Osteoblast (primary cell): ENCODE data around the gene STUB1. TPM values are rescaled to one million over a fixed set of nuclear protein-coding genes. Genes with fewer than 3 reads are reported as not detected.
A peak's percentile ranks its signal among the peaks of the same experiment; 100 is the strongest.

Experiments
- DNase-seq: peaks from one replicate; pipeline ENCODE4 v3.0.0; 2011; ENCODE audit warnings: low spot score, mixed read lengths; ENCODE audit not compliant: insufficient read length; ENCODE audit errors: missing footprints
- H2AFZ ChIP-seq: 2 replicates; pipeline ENCODE4 v1.6.0; 2011; ENCODE audit warnings: mild to moderate bottlenecking, low read length
- H3K27ac ChIP-seq: 2 replicates; pipeline ENCODE4 v1.5.1; 2011; ENCODE audit warnings: mild to moderate bottlenecking, low read depth, low read length, moderate library complexity
- H3K27me3 ChIP-seq: 2 replicates; pipeline ENCODE4 v1.6.0; 2012; ENCODE audit warnings: mild to moderate bottlenecking, control low read depth, inconsistent platforms, low read length, moderate library complexity; ENCODE audit not compliant: insufficient read depth
- H3K36me3 ChIP-seq: 2 replicates; pipeline ENCODE4 v1.5.1; 2011; ENCODE audit warnings: mild to moderate bottlenecking, low read length, control low read depth, moderate library complexity; ENCODE audit not compliant: insufficient read depth
- H3K4me1 ChIP-seq: 2 replicates; pipeline ENCODE4 v1.5.1; 2011; ENCODE audit warnings: mild to moderate bottlenecking, low read length, control low read depth, moderate library complexity; ENCODE audit not compliant: insufficient read depth
- H3K4me2 ChIP-seq: 2 replicates; pipeline ENCODE4 v1.6.0; 2011; ENCODE audit warnings: mild to moderate bottlenecking, low read length; ENCODE audit not compliant: insufficient read depth
- H3K4me3 ChIP-seq: fragments of 200-600 bp; sonication (generic); 3 replicates; pipeline ENCODE4 v1.5.1; 2012; ENCODE audit warnings: mild to moderate bottlenecking, low read length, inconsistent platforms; ENCODE audit not compliant: insufficient read depth
- H3K79me2 ChIP-seq: 2 replicates; pipeline ENCODE4 v1.6.0; 2012; ENCODE audit warnings: mild to moderate bottlenecking, low read length, control low read depth, inconsistent platforms; ENCODE audit not compliant: insufficient read depth
- H3K9me3 ChIP-seq: 2 replicates; pipeline ENCODE4 v1.5.1; 2011; ENCODE audit warnings: low read depth, low read length, control low read depth
- H4K20me1 ChIP-seq: 2 replicates; pipeline ENCODE4 v1.6.0; 2012; ENCODE audit warnings: mild to moderate bottlenecking, low read length, control low read depth; ENCODE audit not compliant: insufficient read depth
- total RNA-seq: library from RNA; depleted of rRNA; stranded (reverse); fragments of >200 nt; gene quantifications from 2 replicates; pipeline ENCODE4 v1.2.3, GENCODE V29; 2012
- TF ChIP-seq, protein P1 (sequence below): IDR thresholded peaks from 2 replicates; pipeline ENCODE4 v1.5.1; 2011; ENCODE audit warnings: mild to moderate bottlenecking, low read depth, low read length, moderate library complexity; ENCODE audit errors: extremely low read depth

The STUB1 gene
- total RNA-seq, 1 donor, result 102 TPM

DNA sequence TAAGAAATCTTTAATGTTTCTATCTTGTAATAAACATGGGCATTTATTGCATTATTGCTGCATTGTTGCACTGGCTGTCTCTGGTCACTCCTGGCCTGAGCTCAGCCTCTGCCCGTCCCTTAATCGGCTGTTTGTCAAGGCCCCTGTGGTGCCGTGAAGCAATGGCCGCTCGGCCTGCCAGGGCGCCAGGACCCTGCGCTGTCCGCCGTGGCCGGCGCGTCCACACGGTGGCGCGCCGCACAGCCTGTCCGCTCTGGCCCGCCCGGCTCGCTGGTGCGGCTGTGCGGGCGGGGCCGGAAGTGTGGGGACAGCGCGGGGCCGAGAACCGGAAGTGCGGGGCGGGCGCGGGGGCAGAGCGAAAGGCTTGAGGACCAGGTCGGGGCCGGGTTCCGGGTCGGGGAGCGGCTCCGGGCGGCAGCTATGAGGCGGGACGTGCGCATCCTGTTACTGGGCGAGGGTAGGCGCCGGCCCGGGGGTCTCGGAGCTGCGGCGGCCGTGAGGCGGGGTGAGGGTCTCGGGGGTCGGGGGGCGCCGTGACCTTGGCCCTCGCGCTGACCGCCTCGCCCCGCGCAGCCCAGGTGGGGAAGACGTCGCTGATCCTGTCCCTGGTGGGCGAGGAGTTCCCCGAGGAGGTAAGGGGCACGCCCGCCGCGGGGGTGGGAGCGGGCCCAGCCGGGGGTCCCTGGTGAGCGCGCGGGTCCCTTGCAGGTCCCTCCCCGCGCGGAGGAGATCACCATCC, 12.3 kb upstream of the STUB1 start, which contains the start of gene RHOT2:
TSS of gene RHOT2 (plus strand) at position 353 of the 739 bp plus-strand sequence. CDS start at position 421, 68 bp downstream.
- TF ChIP-seq, protein P1, sequence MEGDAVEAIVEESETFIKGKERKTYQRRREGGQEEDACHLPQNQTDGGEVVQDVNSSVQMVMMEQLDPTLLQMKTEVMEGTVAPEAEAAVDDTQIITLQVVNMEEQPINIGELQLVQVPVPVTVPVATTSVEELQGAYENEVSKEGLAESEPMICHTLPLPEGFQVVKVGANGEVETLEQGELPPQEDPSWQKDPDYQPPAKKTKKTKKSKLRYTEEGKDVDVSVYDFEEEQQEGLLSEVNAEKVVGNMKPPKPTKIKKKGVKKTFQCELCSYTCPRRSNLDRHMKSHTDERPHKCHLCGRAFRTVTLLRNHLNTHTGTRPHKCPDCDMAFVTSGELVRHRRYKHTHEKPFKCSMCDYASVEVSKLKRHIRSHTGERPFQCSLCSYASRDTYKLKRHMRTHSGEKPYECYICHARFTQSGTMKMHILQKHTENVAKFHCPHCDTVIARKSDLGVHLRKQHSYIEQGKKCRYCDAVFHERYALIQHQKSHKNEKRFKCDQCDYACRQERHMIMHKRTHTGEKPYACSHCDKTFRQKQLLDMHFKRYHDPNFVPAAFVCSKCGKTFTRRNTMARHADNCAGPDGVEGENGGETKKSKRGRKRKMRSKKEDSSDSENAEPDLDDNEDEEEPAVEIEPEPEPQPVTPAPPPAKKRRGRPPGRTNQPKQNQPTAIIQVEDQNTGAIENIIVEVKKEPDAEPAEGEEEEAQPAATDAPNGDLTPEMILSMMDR, result peak; percentile 75
- no peaks in the 10 kb centered on the region for H3K9me3 ChIP-seq
- peak; percentile 100 for DNase-seq
- H3K36me3 ChIP-seq, result peaks cover 31% of the 10 kb centered on the region
- H2AFZ ChIP-seq, result peak within 1 kb of the TSS; percentile 94
- peaks cover 35% of the 10 kb centered on the region for H3K79me2 ChIP-seq
- peak within 1 kb of the TSS; percentile 93 for H3K4me3 ChIP-seq
- peaks cover 26% of the 10 kb centered on the region for H4K20me1 ChIP-seq
- peak within 1 kb of the TSS; percentile 84 for H3K4me2 ChIP-seq
- no peaks in the 10 kb centered on the region for H3K27me3 ChIP-seq
- H3K27ac ChIP-seq, result peak within 1 kb of the TSS; percentile 58
- H3K4me1 ChIP-seq, result peaks cover 10% of the 10 kb centered on the region

DNA sequence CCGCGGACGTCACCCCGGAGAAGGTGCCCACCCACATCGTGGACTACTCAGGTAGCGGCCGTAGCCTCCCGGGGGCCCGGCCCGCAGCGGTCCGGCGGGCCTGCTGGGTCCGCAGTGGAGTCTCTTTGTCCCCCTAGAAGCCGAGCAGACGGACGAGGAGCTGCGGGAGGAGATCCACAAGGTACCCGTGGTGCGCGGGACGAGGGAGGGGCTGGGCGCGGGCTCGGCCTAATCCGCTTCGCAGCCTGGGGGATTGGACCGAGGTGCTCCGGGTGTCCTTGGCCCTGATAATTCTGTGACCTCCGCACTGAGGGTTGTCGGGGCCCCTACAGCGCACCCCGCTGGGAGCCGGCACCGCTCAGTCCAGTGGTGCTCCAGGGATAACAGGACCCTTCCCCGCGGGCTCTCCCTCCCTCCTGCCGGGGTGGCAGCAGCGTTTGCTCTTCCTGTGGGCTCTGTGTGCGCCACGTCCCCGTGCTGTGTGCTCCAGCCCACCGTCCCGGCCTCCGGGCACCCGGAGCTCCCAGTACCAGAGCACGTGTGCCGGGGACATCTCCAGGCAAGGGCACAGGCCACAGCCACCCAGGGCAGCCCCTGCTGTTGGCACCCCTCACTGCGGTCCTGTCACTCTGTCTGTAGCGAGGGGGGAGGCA, 11.6 kb upstream of the STUB1 start:
- peak overlapping the region; percentile 84 for H3K4me2 ChIP-seq
- H3K9me3 ChIP-seq, result no peaks in the 10 kb centered on the region
- TF ChIP-seq, protein P1, result no peak
- H3K4me3 ChIP-seq, result peak overlapping the region; percentile 93
- peaks cover 37% of the 10 kb centered on the region for H3K36me3 ChIP-seq
- H2AFZ ChIP-seq, result no peak overlapping the region
- H3K4me1 ChIP-seq, result peaks cover 10% of the 10 kb centered on the region
- H3K27ac ChIP-seq, result peak overlapping the region; percentile 58
- peaks cover 35% of the 10 kb centered on the region for H3K79me2 ChIP-seq
- H3K27me3 ChIP-seq, result no peaks in the 10 kb centered on the region
- DNase-seq, result no peak
- peaks cover 29% of the 10 kb centered on the region for H4K20me1 ChIP-seq

DNA sequence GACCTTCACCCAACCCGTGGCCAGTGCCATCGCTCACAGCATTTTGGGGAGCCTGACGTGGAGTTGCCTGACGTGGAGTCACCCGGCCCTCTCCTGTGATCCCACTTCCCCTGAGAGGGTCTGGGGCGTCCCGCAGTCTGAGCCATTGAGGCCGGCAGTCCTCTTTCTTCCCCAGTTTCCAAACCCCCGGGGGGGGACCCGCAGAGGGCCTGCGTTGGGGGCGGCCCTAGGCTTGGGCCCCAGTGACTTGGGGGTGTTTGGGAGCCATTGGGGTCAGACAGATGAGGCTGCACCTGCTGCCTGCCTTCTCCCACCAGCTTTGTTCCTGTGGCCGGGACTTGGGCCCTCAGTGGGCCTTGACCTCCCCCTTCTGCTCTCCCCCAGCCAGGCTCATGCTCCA, 10.5 kb upstream of the STUB1 start:
- Histone ChIP-seq H3K79me2 (peaks cover 35% of the 10 kb centered on the region), H3K9me3 (no peaks in the 10 kb centered on the region), H3K4me2 (peak overlapping the region; percentile 84), H4K20me1 (peaks cover 38% of the 10 kb centered on the region), H3K4me3 (no peak overlapping the region), H3K4me1 (peaks cover 10% of the 10 kb centered on the region), H2AFZ (no peak overlapping the region), H3K36me3 (peaks cover 41% of the 10 kb centered on the region), H3K27ac (no peak overlapping the region), H3K27me3 (no peaks in the 10 kb centered on the region)
- TF ChIP-seq, protein P1, result no peak
- DNase-seq, result no peak
